ENCODE measurements around the gene BMF.

BMF gene

GRCh38 chr15:40103864-40104271 lies 4.8 kb downstream of the BMF start:
- no peak for DNase-seq (ENCODE audit: low spot score)

GRCh38 chr15:40102897-40103858 lies 5.5 kb downstream of the BMF start:
- DNase-seq (ENCODE audit: low spot score): no peak

DNA sequence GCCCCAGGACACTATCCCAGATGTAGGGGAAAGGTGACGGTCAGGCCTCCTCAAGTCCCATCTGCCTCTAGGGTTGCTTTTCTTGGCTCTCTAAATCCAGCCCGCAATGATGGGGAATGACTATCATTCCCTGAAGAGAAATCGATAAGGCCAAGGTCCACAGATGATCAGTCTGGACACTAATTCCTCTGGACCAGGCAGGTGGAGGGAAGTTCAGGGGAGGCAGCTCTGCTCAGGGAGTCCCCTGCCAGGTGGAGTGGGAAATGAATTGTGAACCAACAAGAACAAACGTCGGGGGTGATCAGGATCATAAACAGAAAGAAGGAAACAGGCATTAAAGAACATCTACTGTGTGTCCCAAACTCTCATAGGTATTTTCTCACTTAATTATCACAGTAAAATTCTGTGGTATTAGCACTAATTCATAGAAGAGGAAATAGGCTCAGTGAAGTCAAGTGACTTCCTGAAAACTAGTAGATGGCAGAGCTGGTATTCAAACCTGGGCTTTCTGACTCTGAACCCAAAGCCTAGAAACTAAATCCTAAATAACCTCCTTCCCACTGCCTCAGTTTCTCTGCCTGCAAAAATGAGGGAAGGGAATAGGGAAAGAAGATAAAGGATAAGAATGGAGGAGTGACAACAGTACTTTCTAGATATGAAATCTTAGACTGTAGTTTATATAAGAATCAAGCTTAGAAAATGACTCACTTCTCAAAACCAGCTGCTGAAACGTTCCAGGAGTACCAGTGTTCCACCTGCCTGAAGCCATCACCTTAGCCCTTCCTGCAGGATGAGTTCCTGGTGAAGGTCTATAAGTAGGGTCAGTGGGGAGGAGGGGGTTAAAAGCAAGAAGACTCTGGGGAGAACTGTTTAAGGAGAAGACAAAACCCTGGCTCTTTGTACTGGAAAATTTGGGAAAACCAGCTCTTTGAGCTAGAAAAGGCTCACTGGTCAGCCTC lies 7.5 kb downstream of the BMF start:
- no peak for DNase-seq (ENCODE audit: low spot score)

DNA sequence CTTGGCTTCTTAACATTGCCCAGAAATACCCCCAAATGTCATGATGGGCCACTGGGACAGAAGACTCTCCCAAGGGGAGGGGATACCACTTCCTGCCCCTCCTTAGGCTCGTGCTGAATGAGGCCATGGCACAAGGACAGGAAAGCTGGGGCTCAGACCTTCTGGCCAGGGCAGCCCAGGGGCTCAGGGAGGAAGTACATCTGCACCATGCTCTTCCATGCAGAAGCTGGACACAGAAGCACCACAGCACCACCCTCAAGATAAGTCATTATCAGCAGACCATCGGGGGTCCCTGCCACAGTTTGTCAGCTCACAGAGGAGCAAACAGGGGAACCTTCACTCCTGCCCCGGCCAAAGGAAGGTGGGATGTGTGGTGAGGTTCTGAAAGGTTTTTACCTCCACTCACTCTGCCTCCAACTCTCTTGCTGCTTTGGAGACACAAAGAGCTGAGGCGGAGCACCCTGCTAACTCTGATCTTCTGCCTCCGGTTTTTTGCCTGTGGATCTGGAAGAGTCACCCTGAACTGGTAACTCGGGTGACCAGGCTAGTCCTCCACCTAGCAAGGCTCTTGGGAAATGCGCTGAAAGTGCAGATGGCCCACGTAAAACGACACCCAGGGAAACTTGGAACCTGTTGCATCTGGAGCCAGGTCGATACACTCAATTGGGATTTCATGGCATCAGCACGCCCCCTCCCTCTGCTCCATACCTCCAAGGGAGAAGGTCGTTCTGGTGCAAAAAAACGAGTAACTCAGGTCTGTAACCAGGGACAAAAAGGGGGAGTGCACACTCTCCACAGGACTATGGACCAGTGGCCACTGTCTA lies 8.3 kb downstream of the BMF start:
- no peak for DNase-seq (ENCODE audit: low spot score)

GRCh38 chr15:40098489-40099261 lies 10.0 kb downstream of the BMF start:
- DNase-seq (ENCODE audit: low spot score): no peak

DNA sequence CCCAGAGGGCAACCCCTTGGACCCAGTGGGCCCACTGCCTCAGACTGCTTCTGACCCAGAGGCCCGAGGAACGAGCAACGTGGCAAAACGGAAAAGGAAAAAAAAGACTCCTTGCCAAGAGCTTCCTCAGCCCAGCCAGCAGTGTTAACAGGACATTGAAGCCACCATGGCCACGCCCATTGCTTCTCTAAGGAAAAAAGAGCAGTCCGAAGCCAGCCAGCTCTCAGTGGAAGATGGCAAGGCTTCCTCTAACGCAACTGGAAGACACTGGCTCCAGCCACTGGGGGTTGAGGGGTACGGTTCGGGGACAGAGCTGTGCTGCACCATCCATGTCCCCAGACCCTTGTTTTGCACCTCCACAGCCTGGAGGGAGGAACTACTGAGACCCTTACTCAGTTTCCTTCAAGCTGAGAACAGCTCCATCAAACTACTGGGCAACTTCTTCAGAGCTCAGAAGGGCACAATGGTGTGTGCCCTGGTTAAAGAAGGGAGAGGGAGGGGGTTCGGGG lies 10.7 kb downstream of the BMF start:
- no peak for DNase-seq (ENCODE audit: low spot score)

GRCh38 chr15:40097096-40097967 lies 11.3 kb downstream of the BMF start:
- no peak for DNase-seq (ENCODE audit: low spot score)

DNA sequence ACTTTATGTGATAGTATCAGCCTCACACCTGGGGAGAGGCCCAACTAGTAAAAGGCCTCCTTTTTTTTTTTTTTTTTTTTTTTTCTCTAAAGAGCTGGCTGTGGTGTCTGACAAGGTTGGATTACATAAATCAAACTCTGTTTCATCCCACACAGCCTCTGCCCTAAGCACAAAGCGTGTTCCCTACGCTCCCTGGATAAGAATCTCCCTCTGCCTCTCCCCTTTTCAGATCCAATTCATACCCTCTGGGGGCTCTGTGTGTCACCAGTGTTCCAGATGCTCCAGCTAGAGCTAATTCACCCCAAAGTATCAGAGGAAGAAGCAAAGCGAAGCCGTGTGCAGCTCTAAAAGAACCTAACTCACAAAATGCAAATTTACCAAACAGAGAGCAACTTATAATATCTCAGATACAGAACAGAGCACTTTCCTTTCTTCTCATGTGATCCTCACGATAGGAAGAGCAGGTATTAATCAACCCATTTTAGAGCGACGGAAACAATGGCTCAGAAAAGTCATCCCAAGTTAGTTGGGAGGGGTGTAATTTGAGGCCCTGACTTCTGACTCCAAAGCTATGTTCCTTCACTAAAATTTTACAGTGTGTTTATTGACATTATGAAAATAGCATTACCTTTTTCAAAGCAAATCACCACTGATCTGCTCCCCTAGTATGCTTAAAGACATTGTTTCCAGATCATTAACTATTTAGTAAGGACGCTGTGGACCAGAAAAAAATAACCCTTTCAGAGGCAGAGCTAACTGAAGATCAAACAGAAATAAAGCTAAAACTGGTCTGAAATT lies 12.4 kb downstream of the BMF start:
- DNase-seq (ENCODE audit: low spot score): no peak

DNA sequence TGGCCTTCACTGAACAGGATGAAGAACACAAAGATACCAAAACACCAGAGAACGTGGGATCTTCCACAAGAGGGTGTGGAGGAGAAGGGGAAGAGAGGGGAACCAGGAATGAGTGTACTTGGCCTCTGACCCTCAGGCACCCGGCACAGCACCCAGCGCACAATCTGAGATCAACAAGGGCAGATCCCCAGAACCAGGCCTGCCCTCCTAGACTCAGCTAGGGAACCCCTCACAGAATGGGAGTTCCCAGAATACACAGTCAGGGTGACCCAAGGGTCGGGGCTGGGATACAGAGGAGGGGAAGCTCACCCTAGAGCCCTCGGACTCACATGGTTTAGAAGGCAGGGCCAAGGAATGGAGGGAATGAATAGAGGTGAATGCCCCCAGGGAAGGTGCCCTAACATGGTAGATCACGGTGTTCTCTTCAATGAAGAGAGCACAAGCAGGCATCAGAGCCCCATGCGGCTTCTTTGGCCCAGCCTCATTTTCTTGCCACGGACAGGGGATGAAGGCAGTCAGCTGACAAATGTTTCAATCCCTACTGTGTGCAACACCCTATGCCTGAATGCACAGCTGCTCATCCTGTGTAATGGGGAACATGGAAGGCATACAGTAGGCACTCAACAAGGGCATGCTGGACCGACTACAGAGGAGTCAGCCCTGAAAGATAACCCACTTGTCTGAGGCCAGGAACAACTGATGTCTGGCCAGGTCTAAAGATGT lies 13.1 kb downstream of the BMF start:
- no peak for DNase-seq (ENCODE audit: low spot score)

- no peak for DNase-seq (ENCODE audit: low spot score)
Observed at GRCh38 chr15:40094156-40094555, 14.5 kb downstream of the BMF start.

DNA sequence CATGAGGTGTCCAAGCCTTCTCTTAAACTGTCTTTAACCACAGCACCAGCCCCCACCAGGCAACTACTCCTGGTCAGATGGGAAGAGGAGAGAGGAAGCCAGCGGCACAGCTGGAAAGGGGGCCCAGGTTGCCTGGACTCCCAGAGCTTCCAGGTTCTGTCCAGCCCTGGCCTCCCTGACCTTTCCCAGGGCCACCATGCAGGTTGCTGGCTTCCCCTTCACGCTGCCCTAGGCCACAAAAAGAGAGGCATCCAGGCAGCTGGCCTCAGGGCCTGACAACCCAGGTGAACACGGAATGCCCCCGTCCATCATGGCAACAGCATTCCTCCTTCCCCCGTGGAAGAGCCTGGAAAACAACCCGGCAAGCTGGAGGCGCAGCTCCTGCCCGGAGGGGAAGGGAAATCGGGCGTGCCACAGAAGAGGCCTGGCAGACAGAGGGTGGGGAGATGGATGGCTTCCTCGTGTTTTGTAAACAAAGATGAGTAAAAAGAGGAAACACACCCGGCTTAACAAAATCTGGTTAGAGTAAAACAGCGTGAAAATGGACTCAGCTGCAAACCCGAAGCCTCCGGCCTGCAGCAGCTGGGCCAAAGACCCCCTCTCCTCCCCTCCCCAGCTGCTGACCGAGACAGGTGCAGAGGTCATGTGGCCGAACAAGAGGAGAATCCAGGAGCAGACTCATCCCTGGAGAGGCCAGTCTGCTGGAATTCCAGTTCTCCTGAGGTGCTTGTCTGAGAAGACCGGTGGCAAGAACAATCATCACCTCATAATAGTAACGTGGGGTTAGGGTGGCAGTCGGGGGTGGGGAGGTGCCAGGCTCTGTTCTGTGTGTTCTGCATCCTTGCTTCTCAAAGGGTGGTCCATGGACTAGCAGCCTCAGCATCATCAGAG lies 15.5 kb downstream of the BMF start:
- no peak for DNase-seq (ENCODE audit: low spot score)

- peak; percentile 74 for DNase-seq (ENCODE audit: low spot score)
Observed at GRCh38 chr15:40092256-40092978, 16.3 kb downstream of the BMF start.

- peak; percentile 62 for DNase-seq (ENCODE audit: low spot score)
Observed at GRCh38 chr15:40091861-40092255, 16.8 kb downstream of the BMF start.

DNA sequence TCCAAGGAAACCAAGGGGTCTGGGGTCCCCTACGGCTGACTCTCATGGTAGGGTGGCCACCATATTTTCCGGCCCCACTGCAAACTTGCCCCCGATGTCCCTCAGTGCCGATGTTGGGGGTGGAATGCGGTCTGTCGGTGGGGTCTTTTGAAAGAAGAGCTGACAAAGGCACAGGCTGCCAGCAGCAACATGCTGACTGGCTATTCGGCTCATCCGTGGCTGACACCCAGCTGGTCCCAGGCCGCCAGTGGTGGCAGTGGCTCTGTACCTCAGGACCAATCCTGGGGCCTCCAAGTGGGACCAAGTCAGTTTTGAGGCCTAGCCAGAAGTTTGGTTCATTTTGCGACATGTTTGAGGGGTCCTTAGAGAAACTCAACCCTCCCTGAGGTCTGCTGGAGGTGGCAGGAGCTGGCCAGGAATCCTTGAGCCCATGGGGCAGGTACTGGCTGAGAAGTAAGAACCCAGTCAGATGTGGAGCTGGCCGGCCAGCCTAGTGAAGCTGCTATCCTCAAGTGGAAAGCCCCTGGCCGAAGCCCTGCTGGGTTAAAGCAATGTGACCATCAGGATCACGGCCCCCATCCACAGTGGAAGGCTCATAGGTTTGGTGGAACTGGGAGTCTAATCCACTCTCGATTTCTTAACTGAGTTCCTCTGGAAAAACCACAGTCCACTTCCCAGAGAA lies 17.8 kb downstream of the BMF start:
- DNase-seq (ENCODE audit: low spot score): no peak

DNA sequence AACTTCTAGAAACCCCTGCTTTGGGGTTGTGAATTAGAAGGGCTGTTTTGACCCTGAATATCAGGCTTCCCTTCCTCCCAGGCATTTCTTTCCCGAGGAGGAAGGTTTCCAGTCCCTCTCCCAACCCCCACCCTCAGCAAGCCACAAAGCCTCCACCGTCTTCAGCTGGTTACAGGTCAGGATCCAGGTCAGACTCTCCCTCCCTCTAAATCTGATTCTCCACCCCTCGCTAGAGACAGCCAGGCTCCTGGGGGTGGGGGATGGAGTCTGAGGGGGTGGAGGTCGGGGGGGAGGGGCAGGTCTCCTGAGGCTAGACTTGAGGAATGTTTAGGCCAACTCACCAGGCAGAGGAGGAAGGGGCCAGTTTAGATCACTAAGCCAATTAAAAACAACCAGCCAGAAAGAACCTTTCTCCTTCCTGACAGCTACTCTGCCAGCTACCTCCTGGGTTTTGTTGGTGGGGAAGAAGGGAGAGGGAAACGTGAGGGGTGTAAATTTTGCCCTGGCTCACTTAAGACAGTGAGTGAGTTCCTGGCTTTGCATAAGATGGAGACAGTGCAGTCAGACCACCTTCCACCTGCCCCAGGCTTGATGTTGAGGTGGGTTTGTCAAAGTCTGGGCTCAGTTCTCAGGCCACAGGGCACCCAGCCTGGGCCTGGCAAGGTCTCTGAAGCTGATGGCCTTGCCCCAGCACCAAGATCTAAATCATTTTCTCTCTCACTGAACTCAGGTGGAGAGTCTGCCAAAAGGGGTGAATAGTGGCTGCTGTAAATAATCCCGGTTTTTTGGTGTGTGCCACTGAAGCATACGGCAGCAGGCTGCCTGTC lies 19.5 kb downstream of the BMF start:
- no peak for DNase-seq (ENCODE audit: low spot score)
